Measurements from ENCODE around the gene FCMR. TPM values are rescaled to one million over a fixed set of nuclear protein-coding genes. Genes with fewer than 3 reads are reported as not detected.

The FCMR gene
- total and polyA plus RNA-seq, 2 experiments from 2014 or later = 0.84 TPM; not detected in 1

- no peaks in the 10 kb centered on the region for H4K20me1 ChIP-seq (replicated peaks; ENCODE audit: insufficient read depth)
- TF ChIP-seq NANOG (IDR thresholded peaks at IDR 0.05; ENCODE audit: borderline replicate concordance) (no peak), EZH2 (IDR thresholded peaks at IDR 0.05; ENCODE audit: low read depth, unreplicated experiment) (no peak), EZH2phosphoT487 (IDR thresholded peaks at IDR 0.05; ENCODE audit: unreplicated experiment) (no peak), ZNF331 (CRISPR knock-in tag; IDR thresholded peaks at IDR 0.05; ENCODE audit: low read depth) (no peak), POLR2AphosphoS5 (IDR thresholded peaks at IDR 0.05; ENCODE audit: low read depth) (no peak), JUNB (IDR thresholded peaks at IDR 0.05; ENCODE audit: unreplicated experiment) (no peak), ZNF114 (CRISPR knock-in tag; IDR thresholded peaks at IDR 0.05) (no peak), ZNF462 (CRISPR knock-in tag; IDR thresholded peaks at IDR 0.05) (no peak)
- TF ChIP-seq, protein P1, sequence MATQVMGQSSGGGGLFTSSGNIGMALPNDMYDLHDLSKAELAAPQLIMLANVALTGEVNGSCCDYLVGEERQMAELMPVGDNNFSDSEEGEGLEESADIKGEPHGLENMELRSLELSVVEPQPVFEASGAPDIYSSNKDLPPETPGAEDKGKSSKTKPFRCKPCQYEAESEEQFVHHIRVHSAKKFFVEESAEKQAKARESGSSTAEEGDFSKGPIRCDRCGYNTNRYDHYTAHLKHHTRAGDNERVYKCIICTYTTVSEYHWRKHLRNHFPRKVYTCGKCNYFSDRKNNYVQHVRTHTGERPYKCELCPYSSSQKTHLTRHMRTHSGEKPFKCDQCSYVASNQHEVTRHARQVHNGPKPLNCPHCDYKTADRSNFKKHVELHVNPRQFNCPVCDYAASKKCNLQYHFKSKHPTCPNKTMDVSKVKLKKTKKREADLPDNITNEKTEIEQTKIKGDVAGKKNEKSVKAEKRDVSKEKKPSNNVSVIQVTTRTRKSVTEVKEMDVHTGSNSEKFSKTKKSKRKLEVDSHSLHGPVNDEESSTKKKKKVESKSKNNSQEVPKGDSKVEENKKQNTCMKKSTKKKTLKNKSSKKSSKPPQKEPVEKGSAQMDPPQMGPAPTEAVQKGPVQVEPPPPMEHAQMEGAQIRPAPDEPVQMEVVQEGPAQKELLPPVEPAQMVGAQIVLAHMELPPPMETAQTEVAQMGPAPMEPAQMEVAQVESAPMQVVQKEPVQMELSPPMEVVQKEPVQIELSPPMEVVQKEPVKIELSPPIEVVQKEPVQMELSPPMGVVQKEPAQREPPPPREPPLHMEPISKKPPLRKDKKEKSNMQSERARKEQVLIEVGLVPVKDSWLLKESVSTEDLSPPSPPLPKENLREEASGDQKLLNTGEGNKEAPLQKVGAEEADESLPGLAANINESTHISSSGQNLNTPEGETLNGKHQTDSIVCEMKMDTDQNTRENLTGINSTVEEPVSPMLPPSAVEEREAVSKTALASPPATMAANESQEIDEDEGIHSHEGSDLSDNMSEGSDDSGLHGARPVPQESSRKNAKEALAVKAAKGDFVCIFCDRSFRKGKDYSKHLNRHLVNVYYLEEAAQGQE (IDR thresholded peaks at IDR 0.05; ENCODE audit: unreplicated experiment) = no peak
- TF ChIP-seq, protein P2, sequence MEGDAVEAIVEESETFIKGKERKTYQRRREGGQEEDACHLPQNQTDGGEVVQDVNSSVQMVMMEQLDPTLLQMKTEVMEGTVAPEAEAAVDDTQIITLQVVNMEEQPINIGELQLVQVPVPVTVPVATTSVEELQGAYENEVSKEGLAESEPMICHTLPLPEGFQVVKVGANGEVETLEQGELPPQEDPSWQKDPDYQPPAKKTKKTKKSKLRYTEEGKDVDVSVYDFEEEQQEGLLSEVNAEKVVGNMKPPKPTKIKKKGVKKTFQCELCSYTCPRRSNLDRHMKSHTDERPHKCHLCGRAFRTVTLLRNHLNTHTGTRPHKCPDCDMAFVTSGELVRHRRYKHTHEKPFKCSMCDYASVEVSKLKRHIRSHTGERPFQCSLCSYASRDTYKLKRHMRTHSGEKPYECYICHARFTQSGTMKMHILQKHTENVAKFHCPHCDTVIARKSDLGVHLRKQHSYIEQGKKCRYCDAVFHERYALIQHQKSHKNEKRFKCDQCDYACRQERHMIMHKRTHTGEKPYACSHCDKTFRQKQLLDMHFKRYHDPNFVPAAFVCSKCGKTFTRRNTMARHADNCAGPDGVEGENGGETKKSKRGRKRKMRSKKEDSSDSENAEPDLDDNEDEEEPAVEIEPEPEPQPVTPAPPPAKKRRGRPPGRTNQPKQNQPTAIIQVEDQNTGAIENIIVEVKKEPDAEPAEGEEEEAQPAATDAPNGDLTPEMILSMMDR (conservative IDR thresholded peaks at IDR 0.05; ENCODE audit: low read depth in 2 of 2) = no peak
- no peak overlapping the region for H3K27ac ChIP-seq (ENCODE audit: low read depth)
- H3K4me1 Mint-ChIP-seq = no peaks in the 10 kb centered on the region
- H3K27ac Mint-ChIP-seq = no peak overlapping the region
- no peak overlapping the region for H3K4me3 ChIP-seq
- H3K27me3 ChIP-seq (ENCODE audit: insufficient read depth) = no peaks in the 10 kb centered on the region
- H3K36me3 ChIP-seq (ENCODE audit: insufficient read depth) = no peaks in the 10 kb centered on the region
- H3K79me2 ChIP-seq (replicated peaks; ENCODE audit: insufficient read depth) = no peaks in the 10 kb centered on the region
- H3K4me3 Mint-ChIP-seq = no peak overlapping the region
- no peak overlapping the region for H3K4me2 ChIP-seq
- no peaks in the 10 kb centered on the region for H3K4me1 ChIP-seq (ENCODE audit: insufficient read depth)
- peaks cover 14% of the 10 kb centered on the region for H3K9me2 ChIP-seq (ENCODE audit: insufficient read depth)
- DNase-seq (ENCODE audit: low spot score) (no peak), ATAC-seq (no peak)
- no peak overlapping the region for H2AFZ ChIP-seq
- no peaks in the 10 kb centered on the region for H3K36me3 Mint-ChIP-seq (ENCODE audit: low read depth)
- no peaks in the 10 kb centered on the region for H3F3A ChIP-seq (replicated peaks; ENCODE audit: low read depth)
- no peaks in the 10 kb centered on the region for H3K9me3 Mint-ChIP-seq
- H3K27me3 Mint-ChIP-seq (ENCODE audit: insufficient read depth, low read depth, poor library complexity) = peaks cover 2% of the 10 kb centered on the region
Observed at GRCh38 chr1:206947255-206947654, 25.5 kb upstream of the FCMR start.
